ENCODE results near the gene CD151.

CD151 gene

DNA sequence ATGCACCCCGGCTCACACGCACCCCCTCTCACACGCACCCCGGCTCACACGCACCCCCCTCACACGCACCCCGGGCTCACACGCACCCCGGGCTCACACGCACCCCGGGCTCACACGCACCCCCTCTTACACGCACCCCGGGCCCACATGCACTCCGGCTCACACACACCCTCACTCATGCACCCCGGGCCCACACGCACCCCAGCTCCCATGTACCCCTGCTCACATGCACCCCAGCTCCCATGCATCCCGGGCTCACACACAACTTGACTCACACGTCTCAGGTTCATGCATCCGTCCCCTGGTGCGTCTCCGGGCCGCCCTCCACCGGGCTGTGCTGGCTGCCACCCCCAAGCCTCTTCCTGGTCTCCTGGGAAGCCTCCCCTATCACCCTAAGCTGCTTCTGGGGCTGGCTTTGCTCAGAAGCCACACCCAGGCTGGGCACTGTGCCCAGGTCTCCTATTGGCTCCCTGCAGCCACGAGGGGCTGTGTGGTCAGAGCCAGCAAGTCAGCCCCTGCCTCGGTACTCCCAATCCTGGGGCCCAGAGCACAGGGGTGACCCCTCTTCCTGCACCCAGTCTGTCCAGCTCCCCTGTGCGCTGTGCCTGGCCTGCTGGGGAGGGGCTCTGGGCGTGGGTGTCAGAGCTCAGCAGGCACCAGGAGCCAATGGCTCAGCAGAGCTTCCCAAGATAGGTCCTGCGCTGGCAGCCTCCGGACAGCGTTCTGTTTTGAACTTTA lies 26.8 kb downstream of the CD151 start:
- DNase-seq, result no peak

DNA sequence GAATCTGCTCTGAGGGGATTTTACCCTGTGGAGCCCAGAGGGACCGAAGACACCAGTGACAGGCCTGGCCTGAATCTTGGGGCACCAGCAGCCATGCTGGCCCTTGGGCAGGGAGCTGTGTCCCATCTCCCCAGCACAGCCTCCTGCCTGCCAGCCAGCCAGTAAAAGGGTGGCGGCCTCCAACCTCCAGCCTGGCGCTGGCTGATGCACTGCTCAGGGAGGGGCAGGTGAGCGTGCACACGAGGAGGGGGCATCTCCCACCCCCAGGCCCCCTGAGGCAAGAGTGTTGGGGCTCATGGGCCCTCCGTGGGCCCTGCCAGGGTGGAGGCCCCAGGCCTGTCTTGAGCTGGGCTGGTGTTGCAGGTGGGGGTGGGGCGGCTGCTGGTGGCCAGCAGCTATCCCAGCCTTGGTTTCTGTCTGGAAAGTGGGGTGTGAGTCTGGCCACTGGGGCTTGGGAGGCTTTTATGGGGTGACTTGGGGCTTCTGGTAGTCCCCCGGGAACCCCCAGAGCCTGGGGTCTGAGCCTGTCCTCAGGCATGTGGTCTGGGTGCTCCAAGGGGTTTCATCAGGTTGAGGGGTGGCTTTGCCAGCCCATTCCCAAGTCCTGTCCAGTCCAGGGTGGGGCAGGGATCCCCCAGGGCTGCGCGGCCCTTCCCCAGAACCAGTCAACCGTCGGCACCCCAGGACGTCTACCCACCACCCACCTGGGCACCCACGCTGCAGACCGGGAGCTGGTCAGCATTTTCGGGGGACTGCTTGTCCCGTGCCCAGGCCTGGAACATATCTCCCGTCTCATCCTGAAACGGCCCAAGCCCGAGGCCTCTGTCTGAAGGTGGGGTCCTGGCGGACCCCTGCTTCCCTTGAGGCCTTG lies 27.7 kb downstream of the CD151 start:
- no peak for DNase-seq

DNA sequence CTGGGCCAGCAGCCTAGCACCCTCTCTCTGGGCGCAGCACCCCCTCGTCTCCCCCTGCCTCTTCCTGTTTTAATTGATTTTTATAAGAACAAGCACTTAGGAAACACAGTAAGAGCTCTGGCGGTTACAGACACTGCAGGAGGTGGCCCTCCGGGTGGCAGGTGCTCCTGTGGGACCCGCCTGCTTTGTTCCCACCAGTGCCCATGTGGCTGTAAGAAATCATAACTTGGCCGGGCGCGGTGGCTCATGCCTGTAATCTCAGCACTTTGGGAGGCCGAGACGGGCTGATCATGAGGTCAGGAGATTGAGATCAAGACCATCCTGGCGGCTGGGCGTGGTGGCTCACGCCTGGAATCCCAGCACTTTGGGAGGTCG lies 28.3 kb downstream of the CD151 start:
- no peak for DNase-seq

DNA sequence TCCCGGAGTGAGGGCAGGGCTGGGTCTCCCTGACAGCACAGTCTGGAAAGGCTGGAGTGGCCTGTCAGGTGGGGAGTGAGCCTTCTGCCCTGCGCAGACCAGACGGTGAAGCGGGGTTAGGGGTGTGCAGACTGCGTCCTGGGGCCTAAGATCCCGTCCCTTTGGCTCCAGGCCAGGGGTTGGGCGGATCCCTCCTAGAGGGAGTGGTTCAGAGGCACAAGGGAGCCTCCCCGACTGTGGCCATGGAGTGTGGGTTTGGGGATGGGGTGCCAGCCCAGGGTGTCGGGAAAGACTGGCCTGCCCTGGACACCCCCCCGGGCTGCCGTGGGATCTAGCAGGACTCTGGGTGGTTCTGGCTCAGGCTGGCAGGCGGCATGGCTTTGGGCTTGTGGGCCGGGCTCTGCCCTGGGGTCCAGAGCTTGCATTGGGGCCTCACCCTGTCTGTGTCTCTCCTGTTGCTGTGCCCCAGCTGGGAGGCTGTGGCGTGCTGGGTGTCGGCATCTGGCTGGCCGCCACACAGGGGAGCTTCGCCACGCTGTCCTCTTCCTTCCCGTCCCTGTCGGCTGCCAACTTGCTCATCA lies 29.4 kb downstream of the CD151 start:
- DNase-seq, result no peak

DNA sequence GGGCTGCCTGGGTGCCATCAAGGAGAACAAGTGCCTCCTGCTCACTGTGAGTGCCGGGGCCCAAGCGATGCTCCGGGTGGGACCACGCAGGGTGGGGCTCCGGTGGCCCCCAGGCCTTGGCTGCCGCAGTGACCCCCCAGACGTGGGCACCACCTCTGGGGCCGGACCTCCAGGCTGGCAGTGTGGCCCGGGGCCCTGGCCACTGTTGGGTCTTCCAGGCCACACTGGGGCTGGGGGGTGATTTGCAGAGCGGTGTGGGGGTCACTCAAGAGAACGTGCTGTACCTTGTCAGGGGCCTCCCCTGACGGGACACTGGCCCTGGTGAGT lies 29.9 kb downstream of the CD151 start:
- DNase-seq, result no peak

DNA sequence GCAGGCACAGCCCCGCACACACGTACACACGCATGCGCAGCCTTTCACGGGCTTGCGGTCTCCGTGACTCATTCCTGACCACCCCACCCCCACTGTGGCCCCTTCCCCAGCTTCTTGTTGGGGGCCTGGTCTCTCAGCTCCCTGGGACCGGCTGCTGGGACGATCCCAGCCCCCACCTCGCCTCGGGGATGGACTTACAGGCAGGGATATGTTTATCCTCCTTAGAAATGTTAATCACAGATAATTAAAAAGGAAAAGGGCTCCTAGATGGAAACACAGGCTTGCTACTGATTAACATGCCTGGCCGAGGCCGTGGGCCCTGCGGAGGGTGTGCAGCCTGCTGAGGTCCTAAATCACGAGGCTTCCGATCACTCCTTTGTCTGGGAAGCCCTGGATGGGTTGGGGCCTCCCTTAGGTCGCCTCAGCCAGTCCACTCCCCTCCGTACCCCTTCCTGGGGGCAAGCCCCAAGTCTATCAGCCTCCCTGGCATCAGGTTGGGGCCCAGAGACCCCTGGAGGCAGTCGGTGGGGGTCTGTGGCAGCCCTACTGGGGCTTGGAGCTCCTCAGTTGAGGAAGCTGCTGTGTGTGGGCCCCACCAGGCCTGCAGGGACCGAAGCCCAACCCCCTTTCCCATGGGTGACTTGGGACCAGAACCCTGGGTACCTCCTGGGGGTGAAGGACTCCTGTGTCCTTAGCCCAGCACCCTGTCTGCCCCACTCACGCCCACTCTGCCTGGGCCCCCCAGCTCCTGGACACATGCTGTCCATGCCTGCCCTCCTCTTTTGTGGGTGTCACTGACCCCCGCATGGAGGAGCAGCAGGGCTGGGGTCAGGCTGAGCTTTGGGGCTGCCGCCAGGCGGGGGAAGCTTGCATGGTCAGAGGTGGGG lies 30.5 kb downstream of the CD151 start:
- no peak for DNase-seq

DNA sequence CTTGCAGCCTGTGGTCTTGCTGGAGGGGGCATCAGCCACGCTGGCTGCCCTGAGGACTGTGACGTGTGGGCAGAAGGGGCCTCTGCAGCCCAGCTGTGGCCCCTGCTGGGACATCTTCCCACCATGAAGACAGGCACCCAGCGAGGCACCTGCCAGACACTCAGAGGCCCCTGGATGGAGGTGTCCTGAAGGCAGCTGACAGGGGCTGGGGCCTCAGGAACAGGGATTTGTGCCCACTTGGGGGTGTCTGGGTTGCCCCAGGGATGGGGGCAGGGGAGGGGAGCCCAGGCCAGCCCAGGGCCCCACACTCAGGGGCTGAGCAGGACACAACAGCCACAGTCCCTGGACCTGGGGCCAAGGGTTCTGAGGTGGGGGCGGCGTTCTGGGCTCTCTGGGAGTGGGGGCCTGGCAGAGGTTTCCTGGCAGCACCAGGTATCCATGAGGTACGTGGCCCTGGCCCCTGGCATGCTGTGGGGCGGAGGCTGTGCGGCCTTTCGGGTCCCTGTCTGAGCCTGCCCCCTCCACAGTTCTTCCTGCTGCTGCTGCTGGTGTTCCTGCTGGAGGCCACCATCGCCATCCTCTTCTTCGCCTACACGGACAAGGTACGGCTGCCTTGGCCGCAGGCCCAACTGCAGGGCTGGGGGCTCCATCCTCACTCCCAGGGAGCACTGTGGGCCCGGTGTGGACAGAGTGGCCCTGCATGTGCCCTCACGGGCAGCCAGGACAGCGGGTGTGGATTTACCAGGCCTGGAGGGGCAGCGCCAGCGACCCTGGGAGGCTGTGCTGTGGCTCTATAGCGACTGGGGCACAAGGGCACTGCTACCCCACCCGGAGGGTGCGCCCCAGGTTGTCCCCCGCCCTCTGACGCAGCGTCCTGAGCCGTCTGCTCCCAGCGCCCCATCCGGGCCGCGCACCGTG lies 31.4 kb downstream of the CD151 start:
- no peak for DNase-seq

DNA sequence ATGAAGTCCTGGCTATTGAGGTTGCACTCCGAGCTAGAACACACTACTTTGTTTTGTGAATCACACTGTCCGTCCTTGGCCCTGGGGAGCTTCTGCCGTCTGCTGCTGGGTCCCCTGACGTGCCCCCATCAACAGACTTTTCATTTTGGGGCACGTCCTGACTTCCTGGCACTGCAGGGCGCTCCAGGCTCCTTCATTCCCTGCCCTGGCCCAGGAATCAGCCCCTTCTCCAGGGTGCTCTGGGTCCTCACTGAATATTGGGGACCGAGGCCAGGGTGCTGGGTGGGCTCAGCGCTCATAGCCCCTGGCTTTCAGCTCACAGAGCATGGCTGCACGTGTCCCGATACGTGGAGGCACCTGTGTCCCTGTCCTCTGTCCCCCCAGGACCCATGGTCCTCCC lies 32.1 kb downstream of the CD151 start:
- no peak for DNase-seq

DNA sequence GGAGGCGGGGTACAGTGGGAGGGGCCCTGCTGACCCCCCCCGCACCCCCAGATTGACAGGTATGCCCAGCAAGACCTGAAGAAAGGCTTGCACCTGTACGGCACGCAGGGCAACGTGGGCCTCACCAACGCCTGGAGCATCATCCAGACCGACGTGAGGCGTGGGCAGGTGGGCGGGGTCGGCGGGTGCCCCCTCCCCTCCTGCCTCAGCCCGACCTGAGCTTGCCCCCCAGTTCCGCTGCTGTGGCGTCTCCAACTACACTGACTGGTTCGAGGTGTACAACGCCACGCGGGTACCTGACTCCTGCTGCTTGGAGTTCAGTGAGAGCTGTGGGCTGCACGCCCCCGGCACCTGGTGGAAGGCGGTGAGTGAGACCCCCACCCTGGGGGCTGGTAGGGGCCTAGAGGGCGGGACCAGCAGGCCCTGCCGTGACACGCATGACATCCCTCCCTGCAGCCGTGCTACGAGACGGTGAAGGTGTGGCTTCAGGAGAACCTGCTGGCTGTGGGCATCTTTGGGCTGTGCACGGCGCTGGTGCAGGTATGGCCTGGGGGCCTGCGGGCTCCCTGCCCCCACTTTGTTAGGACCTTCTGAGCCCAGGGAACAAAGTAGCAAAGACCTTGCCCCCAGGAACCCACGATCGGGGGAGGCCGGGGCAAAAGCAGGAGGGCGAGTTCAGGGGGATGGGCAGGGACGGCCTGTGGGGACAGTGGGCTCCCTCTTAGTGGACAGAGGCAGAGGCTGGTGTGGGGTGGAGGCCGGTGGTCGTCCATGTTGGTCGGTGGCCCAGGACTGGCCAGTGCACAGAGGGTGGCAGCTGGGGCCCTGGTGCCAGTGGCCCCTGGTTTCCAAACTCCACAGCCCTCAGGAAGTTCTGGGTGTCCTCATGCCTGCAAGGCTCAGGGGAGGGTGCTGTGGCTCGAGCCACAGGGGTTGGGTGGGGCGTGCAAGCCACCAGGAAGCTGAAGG lies 33.0 kb downstream of the CD151 start:
- DNase-seq, result no peak

DNA sequence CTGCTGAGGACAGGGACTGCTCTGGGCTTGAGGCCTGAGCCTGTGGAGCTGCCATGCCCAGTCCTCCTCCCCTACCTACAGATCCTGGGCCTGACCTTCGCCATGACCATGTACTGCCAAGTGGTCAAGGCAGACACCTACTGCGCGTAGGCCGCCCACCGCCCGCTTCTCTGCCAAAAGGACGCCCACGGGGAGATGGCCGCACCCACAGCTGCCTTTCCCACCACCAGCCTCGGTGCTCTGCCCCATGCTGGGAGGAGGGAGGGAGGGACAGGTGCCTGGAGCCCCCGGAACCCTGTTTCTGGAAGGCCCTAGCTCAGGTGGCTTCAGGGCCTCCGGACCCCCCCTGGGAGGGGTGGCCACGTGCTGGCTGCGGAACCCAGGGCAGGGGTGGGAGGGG lies 33.7 kb downstream of the CD151 start:
- no peak for DNase-seq

DNA sequence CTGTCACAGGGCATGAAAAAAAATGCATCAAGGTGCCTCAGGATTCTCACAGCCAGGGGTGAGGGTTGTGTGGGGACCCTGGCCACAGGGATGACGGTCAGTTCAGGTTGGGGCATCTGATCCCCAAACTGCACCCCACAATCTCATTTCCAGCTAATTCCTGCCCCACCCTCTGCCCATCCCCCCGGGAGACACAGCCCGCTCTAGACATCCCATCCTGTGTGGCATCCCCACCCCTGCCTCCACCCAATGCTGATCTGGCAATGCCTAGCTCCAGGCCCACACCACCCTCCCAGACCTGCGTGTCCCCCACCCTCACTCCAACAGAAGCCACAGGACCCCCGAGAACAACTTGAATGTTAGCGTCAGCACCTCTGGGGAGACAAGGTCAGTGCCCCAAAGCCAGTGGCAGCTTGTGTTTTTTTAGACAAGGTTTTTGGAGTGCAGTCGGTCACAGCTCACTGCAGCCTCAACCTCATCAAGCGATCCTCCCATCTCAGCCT lies 35.2 kb downstream of the CD151 start:
- no peak for DNase-seq

DNA sequence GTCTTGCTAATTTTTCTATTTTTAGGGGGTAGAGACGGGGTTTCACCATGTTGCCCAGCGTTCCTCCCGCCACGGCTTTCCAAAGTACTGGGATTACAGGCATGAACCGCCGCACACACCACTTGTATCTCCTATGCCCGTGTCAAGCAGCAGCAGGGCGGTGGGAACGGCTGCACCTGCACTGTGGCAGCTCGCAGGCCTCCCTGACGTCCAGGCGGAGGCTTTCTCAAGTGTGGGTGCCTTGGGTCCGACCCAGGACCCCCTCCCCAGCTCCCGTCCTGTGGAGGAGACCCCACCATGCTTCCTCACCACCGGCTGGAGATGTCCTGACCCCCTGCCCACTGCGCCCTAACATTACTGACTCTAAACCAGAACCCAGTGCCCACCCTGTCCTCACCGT lies 35.6 kb downstream of the CD151 start:
- no peak for DNase-seq

DNA sequence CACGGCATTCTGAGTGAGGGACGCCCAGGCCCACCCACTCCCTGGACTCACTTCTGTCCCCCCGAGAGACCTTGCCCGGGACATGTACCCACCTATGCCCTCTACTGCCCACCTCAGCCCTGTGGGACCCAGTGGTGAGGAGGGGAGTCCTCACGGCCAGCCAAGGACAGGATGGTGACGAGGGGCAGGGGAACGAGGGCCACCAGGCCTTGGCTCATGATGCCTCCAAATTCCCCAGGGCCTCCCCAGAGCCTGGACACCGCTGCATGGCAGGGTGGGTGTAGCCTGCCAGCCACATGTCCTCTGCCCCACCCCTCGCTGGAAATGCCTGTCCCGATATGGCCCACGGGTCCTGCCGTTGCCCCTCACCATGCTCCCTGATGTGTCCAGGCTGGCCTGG lies 36.0 kb downstream of the CD151 start:
- DNase-seq, result no peak

DNA sequence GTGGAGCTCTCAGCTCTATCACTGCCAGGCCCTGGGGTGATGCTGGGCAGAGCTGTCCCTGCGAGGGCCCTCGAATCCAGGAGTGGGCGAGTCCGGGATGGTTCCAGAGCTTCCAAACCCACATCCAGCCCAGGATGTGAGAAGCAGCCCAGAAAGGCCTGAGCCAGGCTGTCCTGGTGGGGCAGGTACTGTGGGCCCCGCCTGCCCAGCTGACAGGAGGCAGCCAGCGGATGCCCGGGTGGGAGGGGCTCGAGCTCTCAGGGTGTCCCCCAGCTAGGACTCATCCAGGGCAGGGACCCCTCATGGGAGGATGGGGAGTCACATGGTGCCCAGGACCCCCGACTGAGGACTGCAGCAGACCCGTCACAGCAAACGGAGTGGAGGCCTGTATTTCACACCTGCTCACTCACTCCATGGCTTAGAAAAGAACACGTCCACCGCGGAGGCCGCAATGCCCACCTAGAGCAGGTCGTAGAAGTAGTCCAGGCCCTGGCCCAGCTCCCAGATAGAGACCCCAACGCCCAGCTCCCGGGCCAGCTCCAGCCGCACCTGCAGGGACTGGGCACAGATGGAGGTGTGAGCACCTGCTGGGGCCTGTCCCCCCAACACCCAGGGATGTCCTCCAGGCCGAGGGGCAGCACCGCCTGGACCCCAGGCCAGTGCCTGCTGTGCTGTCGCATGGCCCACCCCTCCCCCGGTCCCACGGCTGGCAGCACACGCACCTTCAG lies 36.8 kb downstream of the CD151 start:
- DNase-seq, result no peak

DNA sequence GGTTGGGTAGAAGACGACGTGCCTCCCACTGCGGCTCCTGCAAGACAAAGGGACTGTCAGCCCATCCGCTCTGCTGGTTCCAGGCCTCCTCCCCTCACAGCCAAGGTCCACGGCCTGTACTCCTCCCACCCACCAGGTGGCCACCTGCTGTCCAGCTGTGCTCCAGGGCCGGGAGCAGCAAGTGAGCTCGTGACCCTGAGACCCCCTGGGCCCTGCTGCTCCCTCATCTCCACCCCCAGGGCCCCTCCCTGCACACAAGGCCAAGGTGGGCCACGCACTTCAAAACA lies 37.3 kb downstream of the CD151 start:
- no peak for DNase-seq

DNA sequence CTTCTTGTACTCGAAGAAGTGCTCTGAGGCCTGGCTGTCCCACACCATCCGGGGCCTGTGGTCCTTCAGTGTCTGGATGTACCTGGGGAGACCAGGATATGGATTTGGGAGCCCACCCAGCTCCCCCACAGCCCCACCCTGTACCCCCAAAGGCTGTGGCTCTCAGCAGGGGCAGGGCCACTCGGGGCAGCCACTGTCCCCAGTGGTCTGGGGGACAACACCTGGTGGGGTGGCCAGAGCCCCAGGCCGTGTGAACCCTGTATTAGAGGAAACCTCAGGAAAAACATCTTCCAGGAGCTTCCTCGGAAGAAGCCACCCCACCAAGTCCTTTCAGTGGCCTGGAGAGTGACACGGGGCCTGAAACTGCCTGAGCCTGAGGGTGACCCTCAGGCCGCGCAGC lies 37.7 kb downstream of the CD151 start:
- no peak for DNase-seq

DNA sequence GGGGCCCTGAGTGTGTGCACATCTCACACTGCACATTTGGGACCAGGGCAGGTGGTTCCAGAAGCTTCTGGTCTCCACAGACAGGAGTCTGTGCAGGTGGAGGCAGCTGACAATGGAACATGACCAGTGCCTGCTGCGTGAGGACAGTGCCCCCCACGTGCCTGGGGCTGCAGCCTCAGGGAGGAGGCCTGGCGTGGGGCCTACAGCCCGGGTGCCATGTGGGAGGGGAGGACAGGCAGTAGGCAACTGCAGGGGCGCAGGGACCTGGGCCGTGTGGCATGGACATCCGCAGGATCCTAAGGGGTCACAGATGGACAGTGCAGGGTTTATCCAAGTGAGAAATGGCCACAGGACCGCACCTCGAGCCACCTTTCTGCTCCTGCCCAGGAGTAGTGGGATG lies 38.7 kb downstream of the CD151 start:
- no peak for DNase-seq

DNA sequence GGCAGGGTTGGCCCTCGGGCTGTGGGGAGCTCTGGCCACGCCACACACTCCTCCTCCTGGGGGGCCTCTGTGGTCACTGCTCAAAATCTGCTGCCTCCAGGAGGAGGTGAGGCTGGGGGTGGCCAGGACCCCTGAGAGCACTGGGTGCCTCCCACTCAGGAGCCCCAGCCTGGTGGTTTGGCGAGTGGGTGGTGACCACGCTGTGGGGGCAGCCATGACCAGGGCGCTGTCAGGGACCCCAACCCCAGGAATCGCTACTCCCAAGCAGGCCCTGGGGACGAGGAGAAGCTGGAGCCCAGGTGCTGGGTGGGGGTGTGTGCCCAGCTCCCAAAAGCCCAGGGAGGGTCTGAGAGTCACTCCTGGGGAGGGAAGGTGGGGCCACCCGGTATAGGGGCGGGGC lies 40.0 kb downstream of the CD151 start:
- no peak for DNase-seq

DNA sequence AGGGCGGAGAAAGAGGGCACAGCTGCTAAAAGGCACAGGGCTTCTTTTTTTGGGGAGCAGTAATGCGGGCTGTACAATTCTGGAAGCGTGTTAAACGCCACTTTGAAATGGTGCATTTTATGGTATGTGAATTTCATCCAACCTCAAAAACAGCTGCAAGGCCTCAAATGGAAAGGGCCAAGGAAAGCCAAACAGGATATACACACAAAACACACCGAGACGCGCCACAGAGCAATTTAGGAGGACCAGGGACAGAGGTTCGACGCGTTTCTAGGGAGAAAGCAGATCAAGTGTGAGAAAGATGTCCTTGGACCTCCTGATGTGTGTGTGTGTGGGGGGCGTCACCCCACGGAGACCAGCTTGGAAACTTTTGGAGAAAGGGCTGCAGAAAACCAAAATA lies 41.0 kb downstream of the CD151 start:
- no peak for DNase-seq

DNA sequence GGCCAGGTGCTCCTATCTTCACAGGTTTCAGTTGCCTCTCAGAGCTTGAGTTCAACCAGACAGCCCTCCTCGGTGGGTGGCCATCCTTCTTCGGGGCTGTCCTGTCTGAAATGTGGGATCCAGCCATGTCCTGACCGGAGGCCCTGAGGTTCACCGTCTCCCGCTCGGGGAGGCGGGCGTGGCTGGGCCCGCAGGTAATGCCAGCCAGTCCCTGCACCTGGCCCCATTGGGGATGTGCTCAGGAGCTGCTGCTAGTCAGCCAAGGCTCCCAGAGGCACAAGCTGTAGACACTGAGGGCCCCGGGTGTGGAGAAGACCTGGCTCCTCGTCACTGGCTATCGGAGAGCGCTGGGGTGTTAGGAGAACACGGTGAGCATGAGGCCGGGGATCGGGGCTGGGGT lies 42.5 kb downstream of the CD151 start:
- DNase-seq, result no peak
